Non-pigmented ciliary epithelial cell (primary cell): Measurements from ENCODE around the gene RFT1.
"Not testable (repeated sequence)": the region's sequence is repeated elsewhere in the genome, so short reads cannot be mapped to it uniquely, and the experiment has no call there.

Experiments
- DNase-seq: peaks from one replicate; pipeline ENCODE4 v3.0.0-alpha.2; 2010; ENCODE audit warnings: low read depth

RFT1 gene

GRCh38 chr3:53162672-53163443 lies 32.6 kb upstream of the RFT1 start:
- no peak for DNase-seq

DNA sequence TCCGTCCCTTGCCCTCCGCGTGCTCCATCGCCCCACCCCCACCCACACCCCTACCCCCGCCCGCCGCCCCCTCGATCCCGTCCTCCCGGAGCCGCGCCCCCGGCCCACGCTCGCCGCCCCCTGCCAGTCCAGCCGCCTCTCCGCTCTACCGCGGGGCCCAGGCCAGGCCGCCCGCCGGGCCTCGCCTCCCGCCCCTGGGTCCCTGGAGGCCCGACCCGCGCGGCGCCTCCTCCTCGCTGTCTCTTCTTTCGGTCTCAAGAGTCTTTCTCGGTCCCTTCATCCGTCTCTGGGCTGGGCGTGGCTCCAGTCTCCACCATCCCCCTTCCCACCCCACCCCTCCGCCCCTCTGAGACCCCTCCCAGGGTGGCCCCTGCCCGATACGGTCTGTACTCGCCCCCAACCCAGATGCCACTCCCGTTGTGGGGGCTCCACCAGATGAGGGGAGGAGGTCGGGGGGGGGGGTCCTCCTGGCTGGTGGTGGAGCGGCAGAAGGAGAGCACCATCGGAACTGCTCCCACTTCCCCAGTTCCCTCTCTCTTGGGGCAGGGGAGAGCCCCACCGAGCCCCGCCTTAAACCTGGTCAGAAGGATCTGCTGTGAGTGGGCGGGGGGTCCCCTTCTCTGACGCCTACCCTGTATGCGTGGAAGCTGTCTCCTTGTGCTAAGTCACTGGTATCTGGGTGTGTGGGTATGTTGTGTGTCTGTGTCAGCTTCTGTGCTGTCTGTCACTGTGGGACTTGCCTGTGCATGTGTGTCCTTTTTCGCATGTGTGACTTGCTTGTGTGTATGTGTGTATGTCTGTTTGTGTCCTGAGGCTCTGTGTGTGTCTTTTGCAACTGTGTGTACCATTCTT lies 31.8 kb upstream of the RFT1 start:
- DNase-seq: no peak

DNA sequence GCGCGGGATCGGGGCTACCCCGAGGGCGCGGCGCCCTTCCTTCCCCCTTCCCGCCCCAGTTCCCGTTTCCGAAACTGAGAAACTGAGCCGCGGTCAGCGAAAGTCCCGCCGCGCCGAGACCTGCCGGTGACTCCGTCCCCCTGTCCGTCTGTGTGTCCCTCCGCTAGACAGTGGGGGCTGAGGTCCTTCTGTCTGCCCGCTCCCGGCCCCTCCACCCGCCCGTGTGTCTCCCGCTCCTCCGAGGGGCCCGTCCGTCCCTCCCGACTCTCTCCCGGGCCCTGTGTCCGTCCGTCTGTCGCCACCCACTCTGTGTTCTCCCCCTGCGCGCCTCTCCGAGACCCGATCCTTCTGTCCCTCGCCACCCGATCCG lies 31.2 kb upstream of the RFT1 start:
- DNase-seq: no peak

- DNase-seq: no peak
Observed at GRCh38 chr3:53160660-53161449, 30.6 kb upstream of the RFT1 start, which contains the start of gene PRKCD. PRKCD (plus strand) TSS chr3:53161209; CDS start chr3:53178423, 17,214 bp downstream.

GRCh38 chr3:53160061-53160659 lies 29.9 kb upstream of the RFT1 start:
- DNase-seq: no peak

DNA sequence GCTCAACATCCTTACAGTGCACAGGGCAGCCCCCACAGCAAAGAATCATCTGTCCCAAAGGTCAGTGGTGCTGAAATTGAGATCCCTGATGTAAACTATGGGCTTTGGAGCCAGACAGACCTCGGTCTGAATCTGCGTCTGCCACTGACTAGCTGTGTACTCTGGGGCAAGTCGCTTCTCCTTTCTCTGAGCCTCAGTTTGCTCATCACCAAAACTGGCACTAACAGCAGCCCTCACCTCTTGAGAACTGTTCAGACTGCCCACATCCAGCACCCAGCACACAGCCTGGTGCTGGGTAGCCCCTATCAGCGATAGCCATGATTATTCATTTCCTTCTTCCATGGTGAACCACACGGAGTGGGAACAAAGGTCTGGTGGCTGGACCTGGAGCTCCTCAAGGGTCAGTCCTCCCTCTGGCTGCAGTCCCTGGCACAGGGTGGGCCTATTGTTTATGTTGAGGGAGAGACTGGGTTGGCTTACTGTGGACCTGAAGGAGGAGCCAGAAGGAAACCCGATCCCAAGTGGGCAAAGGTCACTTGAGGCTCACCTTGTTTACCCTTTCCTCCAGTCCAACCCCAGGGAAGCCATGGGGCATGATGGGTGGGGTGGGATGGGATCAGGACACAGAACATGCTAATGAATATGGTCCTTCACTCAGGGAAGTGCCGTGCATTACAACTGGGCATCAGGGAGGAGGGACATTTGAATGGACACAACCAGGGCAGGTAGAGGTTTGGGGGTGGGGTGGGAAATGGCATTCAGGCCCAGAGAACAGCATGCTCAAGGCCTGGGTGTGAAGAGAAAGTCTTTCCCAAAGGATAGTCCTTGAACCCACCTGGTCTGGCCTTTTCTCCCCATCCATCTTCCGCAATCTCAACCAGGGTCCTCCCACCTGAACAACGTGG lies 29.2 kb upstream of the RFT1 start:
- no peak for DNase-seq

GRCh38 chr3:53158765-53159155 lies 28.5 kb upstream of the RFT1 start:
- DNase-seq: no peak

- no peak for DNase-seq
Observed at GRCh38 chr3:53157974-53158580, 27.8 kb upstream of the RFT1 start.

- no peak for DNase-seq
Observed at GRCh38 chr3:53156368-53156834, 26.2 kb upstream of the RFT1 start.

GRCh38 chr3:53155760-53156159 lies 25.5 kb upstream of the RFT1 start:
- DNase-seq: no peak

GRCh38 chr3:53154881-53155285 lies 24.6 kb upstream of the RFT1 start:
- no peak for DNase-seq

- no peak for DNase-seq
Observed at GRCh38 chr3:53153980-53154379, 23.7 kb upstream of the RFT1 start.

GRCh38 chr3:53153264-53153823 lies 23.1 kb upstream of the RFT1 start:
- no peak for DNase-seq

- DNase-seq: no peak
Observed at GRCh38 chr3:53151870-53152660, 21.8 kb upstream of the RFT1 start.

- DNase-seq: no peak
Observed at GRCh38 chr3:53151465-53151864, 21.2 kb upstream of the RFT1 start.

DNA sequence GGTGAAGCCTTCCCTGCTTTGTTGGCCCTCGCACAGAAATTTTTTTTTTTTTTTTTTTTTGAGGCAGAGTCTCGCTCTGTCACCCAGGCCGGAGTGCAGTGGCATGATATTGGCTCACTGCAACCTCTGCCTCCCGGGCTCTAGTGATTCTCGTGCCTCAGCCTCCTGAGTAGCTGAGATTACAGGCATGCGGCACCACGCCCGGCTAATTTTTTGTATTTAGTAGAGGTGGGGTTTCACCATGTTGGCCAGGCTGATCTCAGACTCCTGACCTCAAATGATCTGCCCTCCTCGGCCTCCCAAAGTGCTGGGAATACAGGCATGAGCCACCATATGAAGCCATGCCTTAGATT lies 20.8 kb upstream of the RFT1 start:
- not testable (repeated sequence) for DNase-seq

GRCh38 chr3:53150247-53151085 lies 20.2 kb upstream of the RFT1 start:
- DNase-seq: no peak

- no peak for DNase-seq
Observed at GRCh38 chr3:53149699-53150098, 19.5 kb upstream of the RFT1 start.
